SK-N-DZ (cell line): ENCODE data around the gene NAP1L4.

Experiments used
- DNase-seq: peaks from one replicate; pipeline ENCODE4 v3.0.0-alpha.2; 2015; ENCODE audit warnings: low spot score

NAP1L4 gene

DNA sequence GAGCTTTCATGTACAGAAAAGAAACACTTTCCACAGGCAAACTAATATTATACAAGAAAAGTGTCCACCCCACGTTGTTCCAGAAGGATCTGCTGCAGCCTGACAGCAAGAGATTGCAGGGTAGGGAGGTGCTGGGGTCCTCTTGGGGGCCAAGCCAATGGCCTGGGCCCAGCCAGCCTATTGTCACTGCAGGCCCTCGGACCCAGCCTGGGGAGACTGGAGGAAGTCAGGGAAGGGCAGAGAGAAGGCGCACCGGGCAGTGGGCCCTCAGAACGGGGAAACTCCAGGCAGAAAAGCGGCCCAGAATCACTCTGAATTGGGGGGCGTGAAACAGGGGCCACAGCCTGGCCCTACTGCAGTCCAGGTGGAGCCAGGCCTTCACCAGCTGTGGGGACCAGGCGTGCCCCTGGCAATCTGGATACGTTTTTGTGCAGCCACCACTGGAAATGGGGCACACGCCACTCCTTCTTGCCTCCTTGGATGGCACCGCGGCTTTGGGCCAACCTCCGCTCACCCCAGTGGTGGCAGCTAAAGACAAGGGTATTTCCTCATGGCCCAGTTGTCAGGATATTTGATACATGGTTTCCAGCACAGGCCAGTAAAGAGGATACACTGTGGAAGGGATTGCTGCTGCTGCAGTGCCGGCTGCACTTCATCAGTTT, 3.9 kb upstream of the NAP1L4 start:
- DNase-seq: no peak

DNA sequence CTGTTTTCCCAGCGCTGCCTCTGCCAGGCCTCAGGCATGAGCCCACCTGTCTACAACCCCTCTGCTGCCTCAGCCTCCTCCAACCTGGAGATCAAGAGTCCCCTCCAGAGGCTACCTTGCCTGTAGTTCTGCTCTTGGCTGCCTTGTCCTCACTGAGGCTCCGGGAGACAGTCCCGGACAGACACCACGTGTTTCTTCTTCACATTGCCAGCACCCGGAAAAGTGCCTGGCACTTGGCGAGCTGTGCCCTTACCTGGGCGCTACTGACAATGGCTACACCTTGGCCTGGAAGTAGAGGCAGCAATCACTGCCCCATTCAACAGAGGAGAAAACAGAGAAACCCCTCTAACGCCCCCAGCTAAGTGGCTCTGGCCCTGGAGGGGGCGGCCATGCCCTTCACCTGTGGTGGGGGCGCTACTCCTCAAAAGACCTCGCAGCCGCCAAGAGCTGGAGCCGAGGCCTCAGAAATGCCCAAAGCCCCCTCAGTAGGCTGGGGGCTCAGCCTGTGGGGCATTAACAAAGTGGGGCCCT, 3.0 kb upstream of the NAP1L4 start:
- no peak for DNase-seq

DNA sequence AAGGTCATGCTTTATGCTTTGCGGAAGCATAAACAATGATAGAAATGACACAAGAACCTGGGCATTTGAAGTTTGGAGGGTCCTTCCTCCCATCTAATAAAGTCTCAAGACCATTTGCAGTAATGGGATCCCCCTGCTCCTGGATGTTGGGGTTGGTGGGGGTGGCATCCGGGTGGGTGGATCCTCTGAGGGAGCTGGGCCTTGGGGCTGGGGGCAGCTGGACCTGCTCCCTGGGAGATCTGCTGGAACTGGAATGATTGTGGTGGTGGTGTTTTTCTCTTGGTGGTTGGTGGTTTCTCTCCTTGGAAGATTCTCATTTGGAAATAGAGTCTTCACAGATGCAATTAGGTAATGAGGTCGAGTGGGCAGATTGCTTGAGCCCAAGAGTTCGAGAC, 2.2 kb upstream of the NAP1L4 start:
- no peak for DNase-seq

GRCh38 chr11:2992997-2993325, 832 bp upstream of the NAP1L4 start:
- no peak for DNase-seq

GRCh38 chr11:2991452-2992233, 486 bp downstream of the NAP1L4 start:
- DNase-seq: peak; percentile 28

DNA sequence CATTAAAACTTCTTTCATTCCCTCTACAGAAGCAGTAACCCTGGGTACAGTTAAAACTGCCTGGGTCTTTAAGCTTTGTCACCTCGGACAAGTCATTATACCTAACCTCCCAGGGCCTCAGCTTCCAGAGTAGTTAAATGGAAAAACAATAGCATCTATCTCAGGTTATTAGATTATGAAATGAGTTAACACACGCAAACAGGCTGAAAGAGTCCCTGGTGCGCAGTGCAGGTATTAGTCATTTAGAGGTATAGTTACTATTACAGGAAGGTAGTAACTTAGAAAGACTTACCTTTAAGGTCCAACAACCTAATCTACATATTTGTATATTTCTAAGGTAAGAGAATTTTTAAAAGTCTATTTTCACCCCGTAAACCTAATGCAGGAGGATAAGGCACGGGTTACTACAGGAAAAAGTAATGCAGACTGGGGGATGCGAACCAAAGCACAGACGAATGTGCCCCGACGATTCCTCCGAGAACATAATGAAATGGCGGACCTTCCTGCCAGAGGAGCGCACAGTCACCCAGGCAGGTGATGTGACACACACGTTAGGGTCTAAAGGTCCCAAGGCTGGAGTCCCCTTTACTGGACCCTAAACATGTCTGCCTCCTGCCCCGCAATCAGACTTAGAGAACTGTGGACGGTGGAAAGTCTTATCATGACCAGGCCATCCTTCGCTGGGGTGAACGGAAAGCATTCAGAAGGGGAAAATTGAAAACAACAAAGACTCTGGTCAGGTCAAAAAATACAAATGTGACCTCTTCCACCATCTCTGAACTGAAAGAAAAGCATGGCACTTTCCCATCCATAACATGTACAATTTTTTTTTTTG, 1.3 kb downstream of the NAP1L4 start:
- DNase-seq: no peak

GRCh38 chr11:2989551-2989950, 2.6 kb downstream of the NAP1L4 start:
- DNase-seq: no peak

- no peak for DNase-seq
These were observed 3.1 kb downstream of the NAP1L4 start for GRCh38 chr11:2989006-2989405.

- no peak for DNase-seq
These were observed 4.0 kb downstream of the NAP1L4 start for GRCh38 chr11:2987881-2988861.

DNA sequence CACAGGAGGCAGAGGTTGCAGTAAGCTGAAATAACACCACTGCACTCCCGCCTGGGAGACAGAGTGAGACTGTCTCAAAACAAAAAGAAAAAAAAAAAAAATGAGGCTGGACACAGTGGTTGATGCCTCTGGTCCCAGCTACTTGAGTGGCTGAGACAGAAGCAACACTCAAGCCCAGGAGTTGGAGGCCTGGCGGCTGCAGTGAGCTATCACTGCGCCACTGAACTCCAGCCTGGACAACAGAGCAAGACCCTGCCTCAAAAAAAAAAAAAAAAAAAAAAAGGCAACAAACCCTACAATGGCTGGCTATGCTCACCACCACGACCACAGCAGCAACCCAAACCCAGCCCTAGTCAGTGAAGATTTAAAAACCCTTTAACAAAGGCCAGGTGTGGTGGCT, 8.2 kb downstream of the NAP1L4 start:
- DNase-seq: no peak

DNA sequence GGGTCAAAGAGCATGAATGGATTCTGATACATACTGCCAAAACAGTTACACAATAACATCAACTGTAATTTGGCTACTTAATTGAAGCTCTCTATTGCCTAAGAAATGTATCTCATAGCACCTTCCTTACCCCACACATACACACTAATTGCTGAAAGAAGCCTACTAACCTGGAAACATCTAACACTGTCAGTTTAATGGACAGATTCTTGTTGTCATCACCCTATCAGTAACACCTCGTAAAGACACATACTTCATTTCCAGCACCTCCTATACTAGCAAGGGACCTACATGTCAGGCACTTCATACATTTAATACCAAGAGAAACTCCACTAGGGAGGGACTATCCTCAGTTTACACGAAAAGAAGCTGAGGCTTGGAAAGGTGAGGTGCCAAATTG, 9.9 kb downstream of the NAP1L4 start:
- DNase-seq: no peak

DNA sequence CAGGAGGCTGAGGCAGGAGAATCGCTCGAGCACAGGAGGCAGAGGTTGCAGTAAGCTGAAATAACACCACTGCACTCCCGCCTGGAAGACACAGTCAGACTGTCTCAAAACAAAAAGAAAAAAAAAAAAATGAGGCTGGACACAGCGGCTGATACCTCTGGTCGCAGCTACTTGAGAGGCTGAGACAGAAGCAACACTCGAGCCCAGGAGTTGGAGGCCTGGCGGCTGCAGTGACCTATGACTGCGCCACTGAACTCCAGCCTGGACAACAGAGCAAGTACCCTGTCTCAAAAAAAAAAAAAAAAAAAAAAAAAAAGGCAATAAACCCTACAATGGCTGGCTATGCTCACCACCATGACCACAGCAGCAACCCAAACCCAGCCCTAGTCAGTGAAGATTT, 11.0 kb downstream of the NAP1L4 start:
- DNase-seq: no peak

DNA sequence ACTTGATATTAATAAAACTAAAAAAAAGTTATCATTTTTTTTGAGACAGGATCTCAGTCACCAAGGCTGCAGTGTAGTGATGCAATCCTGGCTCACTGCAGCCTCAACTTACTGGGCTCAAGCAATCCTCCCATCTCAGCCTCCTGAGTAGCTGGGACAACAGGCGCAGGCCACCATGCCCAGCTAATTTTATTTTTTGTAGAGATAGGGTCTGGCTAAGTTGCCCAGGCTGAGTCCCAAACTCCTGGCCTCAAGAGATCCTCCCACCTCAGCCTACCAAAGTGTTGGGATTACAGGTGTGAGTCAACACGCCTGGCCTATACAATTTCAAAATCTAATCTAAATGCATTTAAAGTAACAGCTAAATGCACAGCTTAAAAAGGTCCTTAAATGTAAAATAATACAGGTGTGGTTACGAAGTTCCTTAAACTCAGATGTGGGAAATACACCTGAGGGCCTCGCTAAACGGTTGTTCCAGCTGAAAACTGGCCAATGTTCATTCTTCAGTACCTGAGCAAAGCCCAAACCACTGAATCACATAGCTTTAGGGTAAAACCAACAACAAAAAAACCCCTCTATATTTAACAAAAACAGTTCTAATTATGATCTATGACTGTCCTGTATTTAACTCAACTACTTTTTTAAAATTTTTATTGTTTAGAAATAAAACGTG, 11.8 kb downstream of the NAP1L4 start:
- no peak for DNase-seq

DNA sequence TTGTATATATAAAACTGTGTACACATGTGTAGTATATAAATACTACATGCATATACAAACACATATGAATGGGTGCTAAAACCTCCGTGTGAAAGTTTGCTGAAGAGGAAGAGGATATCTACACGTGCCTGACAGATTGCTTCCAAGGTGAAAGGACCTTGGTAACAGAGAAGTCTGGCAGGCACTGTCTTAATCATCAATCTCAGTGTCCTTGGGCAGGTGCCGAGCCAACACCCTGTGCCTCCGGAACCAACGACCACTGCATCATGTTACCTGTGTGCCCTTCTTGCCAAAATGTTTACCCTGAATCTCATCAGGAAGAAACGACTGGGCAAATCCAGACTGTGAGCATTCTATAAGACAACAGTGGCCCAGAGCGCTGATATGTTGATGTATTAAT, 15.0 kb downstream of the NAP1L4 start:
- no peak for DNase-seq

DNA sequence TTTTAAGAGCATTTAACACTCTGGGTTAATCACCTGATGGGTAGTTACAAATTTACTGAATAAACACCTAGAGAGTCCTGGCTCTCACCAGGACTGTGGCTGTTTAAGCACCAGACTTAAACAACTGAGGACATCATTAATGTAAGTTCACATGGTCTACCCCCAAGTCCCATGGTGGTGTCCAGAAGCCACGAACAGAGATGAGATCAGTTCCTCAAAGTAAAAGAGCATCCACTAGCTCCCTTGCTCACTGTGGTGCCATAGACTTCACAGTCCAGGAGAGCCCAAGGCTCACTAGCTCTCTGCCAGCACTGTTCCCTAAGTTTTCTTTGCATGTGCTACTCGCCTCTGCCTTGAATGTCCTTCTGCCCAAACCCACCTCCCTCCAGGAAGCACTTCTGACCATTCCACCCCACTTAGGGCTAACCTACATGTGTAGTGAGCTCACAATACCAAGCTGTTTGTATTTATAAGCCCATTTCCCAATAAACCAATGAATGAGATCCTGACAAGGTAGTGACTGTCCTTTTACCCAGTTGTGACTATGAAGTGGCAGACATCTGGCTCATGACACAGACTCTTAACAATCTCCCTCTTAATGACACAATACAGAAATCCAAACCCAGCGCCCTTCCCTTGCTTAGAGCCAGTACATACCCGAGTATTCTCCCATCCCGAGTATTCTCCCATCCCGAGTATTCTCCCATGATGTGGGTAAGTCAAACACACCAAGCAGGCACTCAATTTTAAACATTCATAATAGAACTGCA, 15.7 kb downstream of the NAP1L4 start:
- no peak for DNase-seq

GRCh38 chr11:2975594-2975993, 16.5 kb downstream of the NAP1L4 start:
- peak; percentile 15 for DNase-seq

- DNase-seq: no peak
These were observed 17.9 kb downstream of the NAP1L4 start for GRCh38 chr11:2974272-2974671.

DNA sequence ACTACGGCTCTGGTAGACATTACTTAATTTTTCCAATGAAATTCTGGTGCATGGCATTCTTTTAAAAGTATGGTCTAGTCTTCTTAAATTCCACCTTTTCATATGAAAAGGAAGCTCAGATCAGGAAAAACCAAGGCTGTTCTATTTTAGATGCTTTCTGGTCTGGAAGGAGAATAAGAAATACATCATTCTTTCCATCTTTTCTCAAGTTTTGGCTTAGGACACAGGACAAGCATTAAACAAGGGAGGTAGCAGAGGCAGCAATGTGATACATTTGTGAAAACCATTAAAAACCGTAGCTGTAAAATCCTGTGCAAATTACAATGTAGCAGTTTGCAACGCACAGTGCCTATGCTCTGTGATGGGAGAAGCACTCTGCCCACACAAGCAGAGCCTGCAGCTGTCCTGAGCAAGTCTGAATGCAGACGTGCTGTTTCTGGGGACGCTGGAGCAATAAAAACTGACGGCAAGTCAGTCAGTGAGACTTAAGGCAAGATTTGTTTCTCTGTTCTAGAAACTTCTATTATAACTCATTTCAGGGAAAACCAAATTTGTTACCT, 23.7 kb downstream of the NAP1L4 start:
- DNase-seq: no peak

DNA sequence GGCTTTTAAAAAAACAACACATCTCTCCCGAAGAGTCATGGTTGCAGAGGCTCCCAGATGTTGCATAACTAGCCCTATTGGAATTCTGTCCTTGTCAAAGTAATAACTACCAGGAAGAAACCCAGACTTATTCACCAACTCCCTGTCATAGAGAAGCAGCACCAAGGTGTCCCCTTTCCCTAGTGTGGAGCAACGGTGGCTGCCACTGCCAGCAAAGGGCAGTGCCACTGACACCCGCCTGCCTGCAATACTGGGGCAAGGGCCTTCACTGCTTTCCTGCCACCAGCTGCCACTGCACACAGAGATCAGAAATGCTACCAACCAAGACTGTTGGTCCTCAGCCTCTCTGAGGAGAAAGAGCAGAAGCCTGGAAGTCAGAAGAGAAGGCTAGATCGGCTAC, 27.3 kb downstream of the NAP1L4 start:
- no peak for DNase-seq
